ENCODE results near the gene MAGI2. TPM values are rescaled to one million over a fixed set of nuclear protein-coding genes. Genes with fewer than 3 reads are reported as not detected.

MAGI2 gene
- total RNA-seq, 1 donor from 2014 or later, result 13.3 TPM

- TF ChIP-seq CTCF (conservative IDR thresholded peaks at IDR 0.05), result no peak
- no peaks in the 10 kb centered on the region for H3K4me1 Mint-ChIP-seq (ENCODE audit: unreplicated experiment)
- no peak for DNase-seq (ENCODE audit: extremely low spot score, unreplicated experiment)
- H3K36me3 Mint-ChIP-seq, result peaks cover 7% of the 10 kb centered on the region
- H3K27ac Mint-ChIP-seq, result no peak overlapping the region
- H3K27me3 Mint-ChIP-seq, result peaks cover 42% of the 10 kb centered on the region
- H3K9me3 Mint-ChIP-seq, result no peaks in the 10 kb centered on the region
- no peak overlapping the region for H3K4me3 Mint-ChIP-seq
These were observed 1391.3 kb downstream of the MAGI2 start for GRCh38 chr7:78062214-78062613.

- Mint-ChIP-seq H3K36me3 (peaks cover 6% of the 10 kb centered on the region), H3K4me1 (ENCODE audit: unreplicated experiment) (peaks cover 13% of the 10 kb centered on the region), H3K9me3 (no peaks in the 10 kb centered on the region), H3K27ac (no peak overlapping the region), H3K27me3 (peaks cover 42% of the 10 kb centered on the region), H3K4me3 (no peak overlapping the region)
- DNase-seq (ENCODE audit: extremely low spot score, unreplicated experiment), result no peak
- TF ChIP-seq CTCF (conservative IDR thresholded peaks at IDR 0.05), result no peak
These were observed 1395.9 kb downstream of the MAGI2 start for GRCh38 chr7:78057571-78057970.

- no peak for TF ChIP-seq CTCF (conservative IDR thresholded peaks at IDR 0.05)
- DNase-seq (ENCODE audit: extremely low spot score, unreplicated experiment), result no peak
- Mint-ChIP-seq H3K27ac (peak overlapping the region; percentile 61), H3K27me3 (peaks cover 42% of the 10 kb centered on the region), H3K4me1 (ENCODE audit: unreplicated experiment) (peaks cover 28% of the 10 kb centered on the region), H3K9me3 (no peaks in the 10 kb centered on the region), H3K4me3 (no peak overlapping the region), H3K36me3 (peaks cover 2% of the 10 kb centered on the region)
These were observed 1397.9 kb downstream of the MAGI2 start for GRCh38 chr7:78055599-78055998.

- H3K27me3 Mint-ChIP-seq, result peaks cover 39% of the 10 kb centered on the region
- no peak for TF ChIP-seq CTCF (conservative IDR thresholded peaks at IDR 0.05)
- peak overlapping the region; percentile 61 for H3K27ac Mint-ChIP-seq
- H3K9me3 Mint-ChIP-seq, result no peaks in the 10 kb centered on the region
- no peaks in the 10 kb centered on the region for H3K36me3 Mint-ChIP-seq
- no peak overlapping the region for H3K4me3 Mint-ChIP-seq
- DNase-seq (ENCODE audit: extremely low spot score, unreplicated experiment), result no peak
- H3K4me1 Mint-ChIP-seq (ENCODE audit: unreplicated experiment), result peaks cover 31% of the 10 kb centered on the region
These were observed 1398.4 kb downstream of the MAGI2 start for GRCh38 chr7:78055001-78055573.

- Mint-ChIP-seq H3K27ac (no peak overlapping the region), H3K27me3 (peaks cover 41% of the 10 kb centered on the region), H3K4me3 (no peak overlapping the region), H3K36me3 (no peaks in the 10 kb centered on the region), H3K9me3 (peaks cover 4% of the 10 kb centered on the region), H3K4me1 (ENCODE audit: unreplicated experiment) (peaks cover 34% of the 10 kb centered on the region)
- DNase-seq (ENCODE audit: extremely low spot score, unreplicated experiment), result no peak
- TF ChIP-seq CTCF (conservative IDR thresholded peaks at IDR 0.05), result no peak
These were observed 1401.4 kb downstream of the MAGI2 start for GRCh38 chr7:78052112-78052511.

- DNase-seq (ENCODE audit: extremely low spot score, unreplicated experiment), result no peak
- H3K4me1 Mint-ChIP-seq (ENCODE audit: unreplicated experiment), result peaks cover 20% of the 10 kb centered on the region
- TF ChIP-seq CTCF (conservative IDR thresholded peaks at IDR 0.05), result no peak
- H3K9me3 Mint-ChIP-seq, result peaks cover 4% of the 10 kb centered on the region
- no peaks in the 10 kb centered on the region for H3K36me3 Mint-ChIP-seq
- no peak overlapping the region for H3K4me3 Mint-ChIP-seq
- H3K27me3 Mint-ChIP-seq, result peaks cover 37% of the 10 kb centered on the region
- no peak overlapping the region for H3K27ac Mint-ChIP-seq
These were observed 1405.7 kb downstream of the MAGI2 start for GRCh38 chr7:78047800-78048199.
